GM08714 (cell line): ENCODE results near the gene RASL11A.

Experiments used
- H3K4me3 ChIP-seq: fragments of 200-500 bp; sonication (Bioruptor generic); 2 replicates; pipeline ENCODE4 v1.5.1; 2014; ENCODE audit warnings: mild to moderate bottlenecking, low read length, inconsistent platforms
- ZNF274 ChIP-seq: IDR thresholded peaks from 2 replicates; pipeline ENCODE4 v1.6.1; 2012; ENCODE audit warnings: mild to moderate bottlenecking, low read depth, low read length

RASL11A gene

DNA sequence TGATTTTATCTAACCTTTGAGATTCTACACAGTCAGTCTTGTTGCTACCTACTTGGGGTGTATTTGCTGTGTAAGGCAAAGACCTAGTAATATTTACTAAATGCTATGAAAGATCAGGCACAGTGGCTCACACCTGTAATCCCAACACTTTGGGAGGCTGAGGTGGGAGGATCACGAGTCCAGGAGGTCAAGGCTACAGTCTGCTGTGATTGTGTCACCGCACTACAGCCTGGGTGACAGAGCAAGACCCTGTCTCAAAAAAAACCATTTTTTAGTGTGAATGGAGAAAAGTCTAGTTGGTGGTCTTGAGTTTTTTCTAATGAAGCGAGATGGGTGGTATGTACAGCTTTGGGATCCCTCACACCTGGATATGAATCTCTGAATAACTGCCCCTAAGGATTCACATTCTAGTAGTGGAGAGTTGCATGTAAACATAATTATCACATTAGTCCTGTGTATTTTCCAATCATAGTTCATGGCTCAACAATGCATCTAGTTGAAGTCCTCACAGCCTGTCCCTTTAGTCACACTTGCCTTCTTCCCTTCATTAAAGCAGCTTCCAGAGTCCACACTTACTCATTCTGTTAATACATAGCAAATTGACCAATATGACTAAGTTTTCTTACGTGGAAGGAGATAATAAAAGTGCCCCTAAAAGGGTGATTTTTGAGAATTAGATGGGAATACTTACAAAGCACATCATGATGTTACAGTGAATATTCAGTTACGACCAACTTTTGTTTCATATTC is 11.8 kb upstream of the RASL11A start:
- no peak overlapping the region for H3K4me3 ChIP-seq

DNA sequence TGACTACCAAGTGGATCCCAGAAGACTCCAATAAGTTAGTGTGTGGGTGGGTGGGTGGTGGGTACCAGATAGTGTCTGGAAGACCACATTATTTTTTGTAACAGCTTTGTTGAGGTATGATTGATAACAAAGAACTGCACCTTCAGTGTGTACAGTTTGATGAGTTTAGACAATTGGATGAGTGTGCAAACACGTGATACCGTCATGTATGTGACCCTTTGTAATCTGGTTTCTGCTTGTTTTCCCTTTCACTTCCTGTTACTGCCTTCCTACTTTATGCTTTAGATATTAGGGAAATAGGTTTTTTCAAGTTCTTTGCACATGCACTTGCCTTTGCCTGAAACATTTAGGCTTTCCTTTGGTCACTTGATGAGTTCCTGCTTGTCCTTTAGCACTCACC is 10.8 kb upstream of the RASL11A start:
- no peak for TF ChIP-seq ZNF274
- H3K4me3 ChIP-seq = no peak overlapping the region

More for the DNA sequence above, 11.8 kb upstream of the RASL11A start:
- no peak for TF ChIP-seq ZNF274

DNA sequence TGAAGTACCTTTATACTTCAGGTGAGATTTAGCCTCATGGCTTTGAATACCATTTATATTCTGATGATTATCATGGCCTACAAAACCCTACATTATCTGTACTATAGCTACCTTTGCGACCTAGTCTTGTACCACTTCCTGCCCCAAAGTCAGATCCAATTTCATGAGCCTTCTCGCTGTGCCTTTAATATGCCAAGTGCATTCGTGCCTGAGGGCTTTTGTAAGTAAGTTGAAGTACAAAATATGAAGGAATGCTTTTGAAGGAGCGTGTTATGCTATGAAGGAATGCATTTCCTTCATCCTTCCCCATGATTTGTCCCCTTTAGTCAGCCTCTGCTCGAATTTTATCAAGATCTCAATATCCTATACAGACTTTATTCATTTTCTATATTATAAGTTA is 9.2 kb upstream of the RASL11A start:
- H3K4me3 ChIP-seq = no peak overlapping the region
- TF ChIP-seq ZNF274 = no peak

DNA sequence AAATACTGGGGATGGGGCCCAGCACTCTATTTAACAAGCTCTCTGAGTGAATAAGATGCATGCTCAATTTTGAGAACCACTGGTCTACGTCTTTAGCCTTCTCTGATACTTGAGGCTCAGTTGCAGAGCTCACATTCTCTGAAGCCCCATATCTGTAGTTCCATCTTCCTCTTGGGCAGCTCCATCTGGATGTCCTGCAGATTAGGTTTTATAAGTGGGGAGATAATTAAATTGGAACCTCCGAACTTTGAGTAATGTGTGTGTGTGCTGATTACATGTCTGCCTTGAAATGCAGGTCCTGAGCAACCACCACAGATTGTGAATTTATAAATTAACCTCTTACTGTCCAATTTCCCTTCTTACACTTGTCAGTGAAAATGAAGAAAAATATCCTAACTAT is 7.2 kb upstream of the RASL11A start:
- H3K4me3 ChIP-seq = no peak overlapping the region
- no peak for TF ChIP-seq ZNF274

DNA sequence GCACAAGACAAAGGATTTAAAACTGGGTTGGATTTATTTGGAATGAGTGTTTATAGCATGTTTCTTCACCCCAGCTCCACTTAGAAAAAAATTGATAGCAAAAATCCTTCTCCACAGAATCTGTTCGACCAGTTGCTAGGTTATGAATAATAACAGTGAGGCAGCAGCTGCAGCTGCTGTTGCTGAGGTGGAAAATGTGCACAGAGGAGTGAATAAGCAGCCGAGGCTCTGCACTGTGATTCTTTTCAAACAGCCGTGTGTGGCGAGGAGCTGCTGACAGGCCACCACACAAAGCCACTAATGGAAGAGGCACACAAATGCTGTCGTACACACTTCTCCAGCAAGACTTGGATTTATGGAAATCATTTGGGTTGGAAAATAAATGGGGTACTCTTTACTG is 6.4 kb upstream of the RASL11A start:
- TF ChIP-seq ZNF274 = no peak
- no peak overlapping the region for H3K4me3 ChIP-seq

DNA sequence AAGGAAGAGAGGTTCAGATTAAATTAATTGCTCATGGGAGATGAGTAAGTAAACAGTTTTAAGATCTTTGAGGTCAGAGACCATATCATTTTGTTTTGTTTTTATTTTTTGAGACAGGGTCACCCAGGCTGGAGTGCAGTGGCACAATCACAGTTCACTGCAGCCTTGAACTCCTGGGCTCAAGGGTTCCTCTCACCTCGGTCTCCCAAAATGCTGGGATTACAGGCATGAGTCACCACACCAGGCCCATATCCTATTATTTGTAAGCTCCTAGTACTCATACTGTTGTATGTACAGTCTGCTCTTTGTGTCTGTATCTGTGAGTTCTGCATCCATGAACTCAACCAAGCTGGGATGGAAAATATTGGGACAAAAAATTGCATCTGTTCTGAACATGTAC is 6.0 kb upstream of the RASL11A start:
- no peak for TF ChIP-seq ZNF274
- H3K4me3 ChIP-seq = no peak overlapping the region

DNA sequence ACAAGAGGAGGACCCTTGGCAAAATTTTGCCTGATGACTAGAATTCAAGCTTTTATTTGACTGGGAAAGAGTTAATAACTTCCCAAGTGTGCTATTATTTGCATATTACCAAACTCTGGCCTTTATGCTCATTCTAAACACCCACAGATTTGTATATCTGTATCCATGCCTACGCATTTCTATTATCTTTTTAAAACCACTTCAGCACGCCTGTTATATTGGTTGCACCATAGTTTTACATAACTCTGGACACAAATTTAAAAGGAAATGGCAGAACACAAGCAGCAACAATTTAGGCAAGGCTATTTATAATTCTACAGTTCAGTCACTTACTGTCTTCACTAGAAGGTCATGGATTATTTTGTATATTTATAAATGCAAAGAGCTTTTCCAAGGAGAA is 3.7 kb upstream of the RASL11A start:
- no peak overlapping the region for H3K4me3 ChIP-seq
- TF ChIP-seq ZNF274 = no peak

DNA sequence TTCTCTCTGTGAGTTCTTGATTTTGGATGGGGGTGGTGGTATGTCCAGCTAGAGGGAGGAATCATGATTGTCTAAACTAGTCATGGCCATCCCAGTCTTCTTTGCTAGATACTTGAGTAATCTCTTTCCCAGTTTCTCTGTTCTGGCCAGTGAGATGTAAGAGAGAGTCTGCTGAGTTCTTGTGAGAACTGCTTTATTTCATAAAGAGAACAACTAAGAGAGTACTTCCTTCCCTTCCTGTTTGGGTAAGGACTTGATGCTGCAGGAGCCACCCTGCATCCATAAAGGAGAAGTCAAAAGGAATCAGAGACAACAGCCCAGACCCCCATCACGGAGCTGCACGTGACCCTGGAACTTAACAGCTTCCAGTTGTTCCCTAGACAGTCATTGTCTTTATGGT is 3.0 kb upstream of the RASL11A start:
- TF ChIP-seq ZNF274 = no peak
- H3K4me3 ChIP-seq = no peak overlapping the region

DNA sequence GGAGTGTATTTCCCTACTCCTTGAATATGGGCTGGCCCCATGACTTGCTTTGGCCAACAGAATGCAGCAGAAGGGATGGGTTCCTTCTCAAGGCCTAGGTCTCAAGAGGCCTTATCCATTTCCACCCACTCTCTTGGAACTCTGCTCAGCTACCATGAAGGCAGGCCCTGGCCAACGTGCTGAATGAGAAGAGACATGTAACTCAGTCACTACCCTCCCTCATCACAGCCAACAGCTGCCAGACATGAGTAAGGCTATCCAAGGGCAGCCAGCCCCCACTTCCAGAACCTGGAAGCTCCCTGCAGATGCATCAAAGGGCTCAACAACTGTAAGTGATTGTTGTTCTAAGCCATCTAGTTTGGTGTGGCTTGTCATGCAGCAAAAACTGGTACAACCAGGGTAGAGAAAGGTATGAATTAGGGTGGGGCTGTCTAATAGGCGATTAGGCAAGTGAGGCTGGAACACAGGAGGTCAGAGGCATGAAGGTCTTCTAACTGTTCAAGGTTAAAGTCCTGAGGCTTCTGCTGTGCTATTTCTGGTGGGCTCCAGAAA is 1.4 kb upstream of the RASL11A start:
- TF ChIP-seq ZNF274 = no peak
- no peak overlapping the region for H3K4me3 ChIP-seq

DNA sequence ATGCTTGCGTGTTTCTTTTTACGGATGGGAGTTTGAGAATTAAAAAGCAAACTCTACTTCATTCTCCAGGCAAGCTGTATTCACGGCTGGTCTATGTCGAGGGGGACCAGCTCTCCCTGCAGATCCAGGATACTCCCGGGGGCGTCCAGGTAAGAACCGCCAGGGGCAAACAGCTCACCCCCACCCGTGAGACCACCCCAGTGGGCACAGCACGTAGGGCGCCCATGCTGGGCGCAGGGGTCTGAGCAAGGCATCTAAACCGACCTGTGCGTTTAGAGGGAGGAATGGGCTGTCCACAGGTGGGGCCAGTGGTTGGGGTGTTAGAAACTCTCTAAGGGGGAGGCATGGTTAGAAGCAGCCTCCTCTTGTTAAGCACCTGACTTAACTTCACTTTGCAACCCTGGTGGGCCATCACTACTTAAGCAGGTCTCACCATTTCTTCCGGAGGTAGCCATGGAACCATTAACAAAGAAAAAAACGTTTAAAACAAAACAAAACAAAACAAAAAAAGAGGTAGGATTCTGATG is 1.0 kb downstream of the RASL11A start:
- peak overlapping the region; percentile 78; the same call in 1 of the 2 replicates for H3K4me3 ChIP-seq

DNA sequence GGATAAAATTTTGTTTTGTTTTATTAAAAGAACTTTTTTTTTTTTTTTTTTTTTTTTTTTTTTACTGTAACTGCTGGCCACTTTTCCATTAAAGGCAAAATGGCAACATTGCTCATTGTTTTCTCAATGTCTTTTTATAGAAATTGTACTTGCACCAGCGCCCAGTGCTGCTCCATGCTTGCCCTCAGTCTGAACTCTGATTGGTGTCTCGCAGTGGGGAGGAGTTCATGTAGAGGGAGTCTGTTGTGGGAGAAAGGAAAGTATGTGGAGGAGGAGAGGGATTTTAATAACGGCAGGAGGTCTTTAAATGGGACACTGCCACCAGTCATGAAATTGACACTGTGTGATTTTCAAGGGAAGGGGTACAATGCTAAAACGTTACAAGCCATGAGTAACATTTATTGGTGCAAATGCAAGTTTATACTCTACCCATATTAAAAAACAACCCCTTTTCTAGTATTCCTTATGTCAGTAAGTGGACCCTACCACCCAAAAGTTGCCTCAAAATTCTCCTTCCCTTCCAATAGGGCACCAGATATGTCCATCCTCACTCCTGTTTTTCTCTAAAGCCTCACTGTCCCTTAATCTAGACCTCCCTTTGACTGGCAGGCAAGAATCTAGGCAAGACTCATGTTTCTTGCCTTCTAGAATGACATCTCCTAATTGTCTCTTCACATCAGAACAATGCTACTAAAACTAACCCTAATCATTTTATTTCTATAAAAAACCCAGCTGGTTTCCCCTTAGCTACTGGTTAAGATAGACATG is 3.2 kb downstream of the RASL11A start:
- no peak for TF ChIP-seq ZNF274
- no peak overlapping the region for H3K4me3 ChIP-seq

More for the DNA sequence above, 1.0 kb downstream of the RASL11A start:
- TF ChIP-seq ZNF274 = no peak

DNA sequence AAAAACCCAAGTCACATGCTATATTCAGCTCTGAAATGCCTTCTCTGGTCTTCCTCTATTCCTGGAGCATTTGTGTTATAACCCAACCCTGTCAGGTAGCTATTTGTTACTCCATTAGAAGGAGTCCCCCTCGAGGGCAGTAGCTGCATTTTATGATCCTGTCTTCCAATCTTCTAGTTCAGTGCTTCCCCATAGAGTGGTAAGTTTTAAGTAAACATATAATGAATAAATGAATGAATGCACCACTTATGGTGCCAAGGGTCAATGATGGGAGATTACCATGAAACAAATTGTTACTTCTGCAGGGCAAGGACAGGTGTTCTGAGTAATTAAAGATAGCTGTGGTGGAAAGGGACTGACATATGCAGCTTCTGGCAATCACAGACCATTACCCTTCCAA is 4.0 kb downstream of the RASL11A start:
- TF ChIP-seq ZNF274 = no peak
- H3K4me3 ChIP-seq = no peak overlapping the region

DNA sequence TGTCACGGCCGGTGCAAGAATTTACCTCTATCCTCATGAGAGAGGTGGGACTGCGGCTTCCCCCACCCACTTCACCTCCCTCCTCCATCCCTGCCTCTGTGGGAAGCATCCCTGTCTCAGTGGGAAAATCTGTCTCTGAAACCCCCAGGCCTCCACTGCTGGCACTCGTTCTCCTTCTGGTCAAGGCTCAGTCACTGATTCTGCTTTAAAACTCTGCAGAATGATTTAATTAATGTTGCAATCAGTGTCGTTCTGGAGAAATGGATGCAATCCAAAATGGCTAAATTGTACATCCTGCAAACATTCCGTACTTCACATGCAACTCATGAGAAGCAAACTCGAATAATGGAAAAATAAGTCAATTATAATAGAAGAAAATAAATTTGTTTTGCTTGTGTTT is 5.6 kb downstream of the RASL11A start:
- H3K4me3 ChIP-seq = no peak overlapping the region
- no peak for TF ChIP-seq ZNF274

DNA sequence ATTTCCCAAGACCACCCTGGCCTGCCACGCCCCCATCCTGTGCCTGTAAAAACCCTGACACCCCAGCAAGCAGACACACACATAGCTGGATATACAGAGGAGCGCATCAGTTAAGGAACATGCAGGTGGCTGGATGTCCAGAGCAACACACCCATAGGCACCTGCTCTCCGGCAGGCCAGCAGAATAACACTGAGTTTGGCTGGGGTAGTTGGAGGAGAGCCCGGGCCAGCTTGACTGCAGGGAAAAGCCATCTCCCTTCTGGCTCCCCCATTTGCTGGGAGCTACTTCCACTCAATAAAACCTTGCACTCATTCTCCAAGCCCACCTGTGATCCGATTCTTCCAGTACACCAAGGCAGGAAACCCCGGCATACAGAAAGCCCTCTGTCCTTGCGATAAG is 8.9 kb downstream of the RASL11A start:
- no peak overlapping the region for H3K4me3 ChIP-seq
- no peak for TF ChIP-seq ZNF274
